Measurements from ENCODE around the gene NR2C1.

GRCh38 chr12:95073698-95074520 lies 491 bp upstream of the NR2C1 start:
- peak; percentile 74 for TF ChIP-seq CTCF (IDR thresholded peaks at IDR 0.05; ENCODE audit: insufficient read depth, low read depth, low read length)
- no peak for TF ChIP-seq EZH2 (IDR thresholded peaks at IDR 0.05; ENCODE audit: insufficient read depth, low read length)

Measured in astrocyte (in vitro differentiated cells and primary cell).